Putamen (tissue), 1 donor: ENCODE results near the gene GIMAP2.
"Not testable (repeated sequence)": the region's sequence is repeated elsewhere in the genome, so short reads cannot be mapped to it uniquely, and the experiment has no call there.

Experiments
- DNase-seq: peaks from one replicate; pipeline ENCODE4 v3.0.0-alpha.2; 2016; ENCODE audit warnings: low spot score

The GIMAP2 gene

GRCh38 chr7:150685219-150686029, at the start of gene GIMAP2:
GIMAP2 (plus strand) TSS chr7:150685706; CDS start chr7:150687060, 1,354 bp downstream.
- peak; percentile 40 for DNase-seq

- DNase-seq = no peak
These were observed 43.7 kb upstream of the GIMAP2 start for GRCh38 chr7:150641854-150642253.

GRCh38 chr7:150642926-150643325, 42.6 kb upstream of the GIMAP2 start:
- DNase-seq = no peak

GRCh38 chr7:150645259-150646020, 40.1 kb upstream of the GIMAP2 start:
- DNase-seq = no peak

GRCh38 chr7:150648353-150649079, 37.0 kb upstream of the GIMAP2 start:
- DNase-seq = no peak

- DNase-seq = no peak
These were observed 36.5 kb upstream of the GIMAP2 start for GRCh38 chr7:150649080-150649385.

- no peak for DNase-seq
These were observed 30.8 kb upstream of the GIMAP2 start for GRCh38 chr7:150654692-150655091.

- DNase-seq = no peak
These were observed 29.5 kb upstream of the GIMAP2 start for GRCh38 chr7:150656047-150656446.

- DNase-seq = no peak
These were observed 28.0 kb upstream of the GIMAP2 start for GRCh38 chr7:150657526-150657925.

- no peak for DNase-seq
These were observed 24.4 kb upstream of the GIMAP2 start for GRCh38 chr7:150660939-150661613.

- not testable (repeated sequence) for DNase-seq
These were observed 22.7 kb upstream of the GIMAP2 start for GRCh38 chr7:150662821-150663220.

GRCh38 chr7:150663802-150664494, 21.6 kb upstream of the GIMAP2 start:
- no peak for DNase-seq

- no peak for DNase-seq
These were observed 20.3 kb upstream of the GIMAP2 start for GRCh38 chr7:150665089-150665748.

GRCh38 chr7:150665896-150666295, 19.6 kb upstream of the GIMAP2 start:
- no peak for DNase-seq

- no peak for DNase-seq
These were observed 19.1 kb upstream of the GIMAP2 start for GRCh38 chr7:150666412-150666811.

GRCh38 chr7:150668472-150668911, 17.0 kb upstream of the GIMAP2 start:
- no peak for DNase-seq

GRCh38 chr7:150668977-150669376, 16.5 kb upstream of the GIMAP2 start:
- DNase-seq = no peak

GRCh38 chr7:150671798-150672585, 13.5 kb upstream of the GIMAP2 start:
- DNase-seq = not testable (repeated sequence)

- no peak for DNase-seq
These were observed 9.8 kb upstream of the GIMAP2 start for GRCh38 chr7:150675714-150676113.

- DNase-seq = not testable (repeated sequence)
These were observed 9.2 kb upstream of the GIMAP2 start for GRCh38 chr7:150676276-150676675.
